Measurements from ENCODE around the gene CCDC34. TPM values are rescaled to one million over a fixed set of nuclear protein-coding genes. Genes with fewer than 3 reads are reported as not detected.

CCDC34 gene
- total RNA-seq, 2 donors from 2014 or later = 2.6 TPM; not detected in 1

GRCh38 chr11:27379449-27379848, 16.4 kb upstream of the CCDC34 start:
- Histone ChIP-seq H3K4me3 (no peak overlapping the region), H3K27me3 (no peaks in the 10 kb centered on the region), H3K4me1 (no peaks in the 10 kb centered on the region), H3K36me3 (peaks cover 53% of the 10 kb centered on the region), H3K27ac (no peak overlapping the region), H3K9me3 (no peaks in the 10 kb centered on the region)
- no peak for DNase-seq (ENCODE audit: low spot score)
- no peak for TF ChIP-seq CTCF (IDR thresholded peaks at IDR 0.05)

GRCh38 chr11:27375370-27375769, 12.4 kb upstream of the CCDC34 start:
- Histone ChIP-seq H3K36me3 (peaks cover 73% of the 10 kb centered on the region), H3K4me1 (no peaks in the 10 kb centered on the region), H3K9me3 (no peaks in the 10 kb centered on the region), H3K27ac (no peak overlapping the region), H3K27me3 (no peaks in the 10 kb centered on the region), H3K4me3 (no peak overlapping the region)
- TF ChIP-seq CTCF (IDR thresholded peaks at IDR 0.05) = no peak
- DNase-seq (ENCODE audit: low spot score) = no peak

GRCh38 chr11:27373856-27374602, 11.0 kb upstream of the CCDC34 start:
- DNase-seq (ENCODE audit: low spot score) = no peak
- H3K27ac ChIP-seq = no peak overlapping the region
- H3K4me1 ChIP-seq = no peaks in the 10 kb centered on the region
- H3K4me3 ChIP-seq = no peak overlapping the region
- no peaks in the 10 kb centered on the region for H3K9me3 ChIP-seq
- H3K27me3 ChIP-seq = no peaks in the 10 kb centered on the region
- no peak for TF ChIP-seq CTCF (IDR thresholded peaks at IDR 0.05)
- H3K36me3 ChIP-seq = peaks cover 59% of the 10 kb centered on the region

- H3K36me3 ChIP-seq = peaks cover 58% of the 10 kb centered on the region
- no peak for DNase-seq (ENCODE audit: low spot score)
Observed at GRCh38 chr11:27373392-27373791, 10.4 kb upstream of the CCDC34 start.

GRCh38 chr11:27372164-27372563, 9.1 kb upstream of the CCDC34 start:
- H3K27me3 ChIP-seq = no peaks in the 10 kb centered on the region
- H3K4me1 ChIP-seq = no peaks in the 10 kb centered on the region
- H3K27ac ChIP-seq = no peak overlapping the region
- peaks cover 63% of the 10 kb centered on the region for H3K36me3 ChIP-seq
- DNase-seq (ENCODE audit: low spot score) = no peak
- TF ChIP-seq CTCF (IDR thresholded peaks at IDR 0.05) = no peak
- no peak overlapping the region for H3K4me3 ChIP-seq
- no peaks in the 10 kb centered on the region for H3K9me3 ChIP-seq

More at GRCh38 chr11:27373392-27373791, 10.4 kb upstream of the CCDC34 start:
- no peaks in the 10 kb centered on the region for H3K4me1 ChIP-seq
- no peak overlapping the region for H3K4me3 ChIP-seq
- no peak overlapping the region for H3K27ac ChIP-seq
- TF ChIP-seq CTCF (IDR thresholded peaks at IDR 0.05) = no peak
- no peaks in the 10 kb centered on the region for H3K27me3 ChIP-seq
- no peaks in the 10 kb centered on the region for H3K9me3 ChIP-seq

GRCh38 chr11:27371489-27371888, 8.5 kb upstream of the CCDC34 start:
- Histone ChIP-seq H3K27ac (no peak overlapping the region), H3K9me3 (no peaks in the 10 kb centered on the region), H3K36me3 (peaks cover 64% of the 10 kb centered on the region), H3K4me3 (no peak overlapping the region), H3K27me3 (no peaks in the 10 kb centered on the region), H3K4me1 (no peaks in the 10 kb centered on the region)
- no peak for TF ChIP-seq CTCF (IDR thresholded peaks at IDR 0.05)
- DNase-seq (ENCODE audit: low spot score) = no peak

Measured in right atrium auricular region (tissue), 2 donors.